ENCODE measurements around the gene ADARB1.

ADARB1 gene

GRCh38 chr21:45220714-45221490 is 146.5 kb downstream of the ADARB1 start:
- DNase-seq (ENCODE audit: low read depth), result no peak
- no peak for TF ChIP-seq CTCF (IDR thresholded peaks at IDR 0.05; ENCODE audit: insufficient read depth, low read depth, low read length, missing control alignments)
- no peak overlapping the region for H3K4me3 ChIP-seq (ENCODE audit: low read length)

- DNase-seq (ENCODE audit: low read depth), result no peak
- H3K4me3 ChIP-seq (ENCODE audit: low read length), result no peak overlapping the region
- TF ChIP-seq CTCF (IDR thresholded peaks at IDR 0.05; ENCODE audit: insufficient read depth, low read depth, low read length, missing control alignments), result no peak
Observed at GRCh38 chr21:45222001-45222400, 147.6 kb downstream of the ADARB1 start.

GRCh38 chr21:45223236-45224185 is 149.1 kb downstream of the ADARB1 start:
- DNase-seq (ENCODE audit: low read depth), result no peak
- no peak overlapping the region for H3K4me3 ChIP-seq (ENCODE audit: low read length)
- TF ChIP-seq CTCF (IDR thresholded peaks at IDR 0.05; ENCODE audit: insufficient read depth, low read depth, low read length, missing control alignments), result no peak

- no peak for TF ChIP-seq CTCF (IDR thresholded peaks at IDR 0.05; ENCODE audit: insufficient read depth, low read depth, low read length, missing control alignments)
- no peak overlapping the region for H3K4me3 ChIP-seq (ENCODE audit: low read length)
- no peak for DNase-seq (ENCODE audit: low read depth)
Observed at GRCh38 chr21:45224189-45224938, 150.0 kb downstream of the ADARB1 start.

GRCh38 chr21:45225041-45225740 is 150.8 kb downstream of the ADARB1 start:
- H3K4me3 ChIP-seq (ENCODE audit: low read length), result no peak overlapping the region
- no peak for TF ChIP-seq CTCF (IDR thresholded peaks at IDR 0.05; ENCODE audit: insufficient read depth, low read depth, low read length, missing control alignments)

GRCh38 chr21:45225741-45226327 is 151.5 kb downstream of the ADARB1 start:
- no peak for DNase-seq (ENCODE audit: low read depth)
- H3K4me3 ChIP-seq (ENCODE audit: low read length), result no peak overlapping the region
- TF ChIP-seq CTCF (IDR thresholded peaks at IDR 0.05; ENCODE audit: insufficient read depth, low read depth, low read length, missing control alignments), result no peak

More at GRCh38 chr21:45225041-45225740, 150.8 kb downstream of the ADARB1 start:
- no peak for DNase-seq (ENCODE audit: low read depth)

All from epithelial cell of esophagus (primary cell).